ENCODE results near the gene CD244.
"Not testable (repeated sequence)": the region's sequence is repeated elsewhere in the genome, so short reads cannot be mapped to it uniquely, and the experiment has no call there.

The CD244 gene

DNA sequence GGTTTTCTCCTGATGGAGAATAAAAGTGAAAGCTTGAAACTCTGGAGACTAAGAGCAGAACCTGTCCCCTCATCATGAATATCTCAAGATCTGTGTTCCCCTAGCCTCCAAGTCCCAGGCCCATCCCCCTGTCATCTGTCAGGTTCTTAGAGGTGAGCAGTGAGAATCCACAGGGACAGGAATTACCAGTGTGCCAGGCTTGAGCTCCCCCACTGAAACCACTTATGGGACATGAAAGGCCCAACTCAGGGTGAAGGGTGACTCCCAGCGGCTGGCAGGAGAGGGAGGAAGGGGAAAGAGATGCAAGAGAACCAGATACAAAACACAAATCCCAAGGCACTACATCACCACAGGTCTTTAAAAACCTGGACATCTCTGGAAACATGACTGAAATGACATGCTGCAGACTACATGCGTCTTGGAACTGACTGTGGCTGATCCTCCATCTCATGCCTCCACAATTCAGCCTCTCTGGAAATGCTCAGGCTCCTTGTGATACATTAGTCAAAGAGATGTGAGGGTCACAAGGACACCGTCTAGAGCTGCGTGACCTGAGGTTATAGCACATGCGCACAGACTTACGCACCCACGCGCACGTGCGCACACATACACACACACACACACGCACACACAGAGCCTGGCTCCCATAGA is 73.5 kb downstream of the CD244 start:
- FAIRE-seq (no peak), DNase-seq (ENCODE audit: insufficient read length) (no peak)
- no peak for TF ChIP-seq POLR2A (IDR thresholded peaks at IDR 0.05; ENCODE audit: low read depth, low read length)
- no peak for TF ChIP-seq POLR2AphosphoS5 (IDR thresholded peaks at IDR 0.05; ENCODE audit: low read depth, low read length)
- TF ChIP-seq TAF1 (IDR thresholded peaks at IDR 0.05; ENCODE audit: borderline replicate concordance, low read depth, low read length): no peak

DNA sequence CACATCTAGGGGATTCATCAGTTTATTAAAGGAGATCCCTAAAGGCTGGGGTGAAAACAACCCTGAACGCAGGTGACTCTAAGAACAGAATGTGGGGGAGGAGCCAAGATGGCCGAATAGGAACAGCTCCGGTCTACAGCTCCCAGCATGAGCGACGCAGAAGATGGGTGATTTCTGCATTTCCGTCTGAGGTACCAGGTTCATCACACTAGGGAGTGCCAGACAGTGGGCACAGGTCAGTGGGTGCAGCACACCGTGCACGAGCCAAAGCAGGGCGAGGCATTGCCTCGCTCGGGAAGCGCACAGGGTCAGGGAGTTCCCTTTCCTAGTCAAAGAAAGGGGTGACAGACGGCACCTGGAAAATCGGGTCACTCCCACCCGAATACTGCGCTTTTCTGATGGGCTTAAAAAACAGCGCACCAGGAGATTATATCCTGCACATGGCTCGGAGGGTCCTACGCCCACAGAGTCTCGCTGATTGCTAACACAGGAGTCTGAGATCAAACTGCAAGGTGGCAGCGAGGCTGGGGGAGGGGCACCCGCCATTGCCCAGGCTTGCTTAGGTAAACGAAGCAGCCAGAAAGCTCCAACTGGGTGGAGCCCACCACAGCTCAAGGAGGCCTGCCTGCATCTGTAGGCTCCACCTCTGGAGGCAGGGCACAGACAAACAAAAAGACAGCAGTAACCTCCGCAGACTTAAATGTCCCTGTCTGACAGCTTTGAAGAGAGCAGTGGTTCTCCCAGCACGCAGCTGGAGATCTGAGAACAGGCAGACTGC is 79.5 kb downstream of the CD244 start:
- not testable (repeated sequence) for DNase-seq (ENCODE audit: insufficient read length); FAIRE-seq

DNA sequence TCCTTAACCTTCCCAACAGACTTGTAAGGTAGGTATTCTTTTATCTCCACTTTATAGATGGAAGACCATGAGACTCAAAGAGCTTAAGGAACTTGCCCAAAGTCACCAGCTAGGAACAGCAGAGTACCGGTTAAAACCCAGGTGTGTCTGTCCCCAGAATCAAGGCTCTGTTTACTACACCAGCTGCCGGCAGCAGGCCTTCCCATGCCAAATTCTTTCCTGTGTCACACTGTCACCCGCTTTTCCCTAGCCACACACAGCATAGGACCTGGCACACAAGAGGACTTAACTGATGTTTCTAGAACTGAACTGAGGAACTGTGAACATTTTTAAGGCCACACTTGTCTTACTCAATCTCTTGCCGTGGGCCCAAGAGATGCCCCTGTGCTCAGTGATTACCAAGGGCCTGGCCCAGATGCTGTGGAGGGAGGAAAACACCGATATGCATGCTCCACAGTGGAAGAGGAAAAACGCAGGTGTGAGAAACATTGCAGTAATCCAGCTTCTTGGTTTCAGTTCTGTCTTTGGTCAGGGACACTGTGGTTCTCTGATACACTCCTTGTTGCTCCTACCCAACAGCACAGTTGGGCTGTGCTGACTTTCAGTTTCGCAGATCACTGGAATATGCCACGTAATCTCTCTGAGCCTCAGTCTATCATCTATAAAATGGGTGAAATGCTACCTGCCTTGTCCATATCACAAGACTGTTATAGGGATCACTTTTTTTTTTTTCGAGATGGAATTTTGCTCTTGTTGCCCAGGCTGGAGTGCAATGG is 80.6 kb downstream of the CD244 start:
- peak; percentile 85 for FAIRE-seq

DNA sequence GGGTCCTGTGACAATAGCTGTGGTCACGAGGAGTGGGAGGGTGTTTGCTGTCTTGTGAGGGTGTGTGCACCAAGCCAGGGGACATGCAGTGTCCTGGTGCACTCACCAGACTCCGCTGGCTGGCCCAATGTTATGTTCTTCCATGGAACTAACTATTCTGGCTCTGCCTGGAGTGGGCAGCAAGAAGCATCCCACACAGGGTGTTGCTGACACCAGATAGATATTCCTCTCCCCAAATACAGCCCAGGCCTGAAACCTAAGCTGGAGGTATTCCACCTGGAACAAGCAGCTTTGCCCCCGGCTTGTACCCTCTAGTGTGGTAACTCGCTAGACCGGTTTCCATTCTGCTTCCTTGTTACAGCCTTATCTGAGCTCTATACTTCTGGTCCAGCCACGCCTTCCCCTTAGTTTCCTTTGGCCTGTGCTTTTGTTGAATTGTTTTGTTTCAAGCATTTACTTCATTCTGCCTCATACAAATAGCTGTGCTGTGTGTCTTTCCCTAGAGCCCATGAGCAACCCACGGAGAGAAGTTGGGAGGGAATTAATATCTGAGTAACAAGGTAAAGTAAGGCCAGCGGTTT is 81.4 kb downstream of the CD244 start:
- TF ChIP-seq TAF1 (IDR thresholded peaks at IDR 0.05; ENCODE audit: borderline replicate concordance, low read depth, low read length): 0 out of 2 replicates have a peak, but pooled peaks have one; percentile 15
- TF ChIP-seq POLR2AphosphoS5 (IDR thresholded peaks at IDR 0.05; ENCODE audit: low read depth, low read length): no peak
- DNase-seq (ENCODE audit: insufficient read length) (no peak), FAIRE-seq (no peak)

More for the DNA sequence above, 80.6 kb downstream of the CD244 start:
- peak; percentile 41 for DNase-seq (ENCODE audit: insufficient read length)
- TF ChIP-seq POLR2AphosphoS5 (IDR thresholded peaks at IDR 0.05; ENCODE audit: low read depth, low read length) (no peak), TAF1 (IDR thresholded peaks at IDR 0.05; ENCODE audit: borderline replicate concordance, low read depth, low read length) (no peak), POLR2A (IDR thresholded peaks at IDR 0.05; ENCODE audit: low read depth, low read length) (no peak)

DNA sequence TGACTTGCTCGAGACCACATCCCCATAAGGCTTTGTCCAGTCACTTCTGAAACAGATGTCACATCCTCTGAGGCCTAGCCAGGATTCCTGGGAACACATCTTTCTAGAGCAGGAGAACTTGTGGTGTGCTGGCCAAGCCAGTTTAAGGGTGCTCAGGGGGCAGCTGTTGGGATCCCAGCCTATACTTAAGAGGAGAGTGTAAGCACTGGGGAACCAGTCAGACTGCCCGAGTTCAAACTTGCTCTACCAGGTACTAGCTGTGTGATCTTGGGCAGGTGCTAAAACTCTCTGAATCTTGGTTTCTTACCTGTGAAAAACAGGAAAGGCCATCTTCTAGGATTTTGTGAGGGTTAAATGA is 82.3 kb downstream of the CD244 start:
- TF ChIP-seq TAF1 (IDR thresholded peaks at IDR 0.05; ENCODE audit: borderline replicate concordance, low read depth, low read length): no peak
- TF ChIP-seq POLR2A (IDR thresholded peaks at IDR 0.05; ENCODE audit: low read depth, low read length): no peak
- TF ChIP-seq POLR2AphosphoS5 (IDR thresholded peaks at IDR 0.05; ENCODE audit: low read depth, low read length): no peak
- FAIRE-seq: no peak
- DNase-seq (ENCODE audit: insufficient read length): no peak

Data from GM12892 (cell line).